HG03095 (cell line): ENCODE results near the gene RUNDC3A.
A peak's percentile ranks its signal among the peaks of the same experiment; 100 is the strongest.
"Not testable (repeated sequence)": the region's sequence is repeated elsewhere in the genome, so short reads cannot be mapped to it uniquely, and the experiment has no call there.

Experiments
- ATAC-seq: cut with Tn5 transposase; IDR thresholded peaks from one replicate; pipeline ENCODE4 v1.9.1; 2021; ENCODE audit warnings: moderate library complexity; ENCODE audit not compliant: unreplicated experiment

Gene RUNDC3A

DNA sequence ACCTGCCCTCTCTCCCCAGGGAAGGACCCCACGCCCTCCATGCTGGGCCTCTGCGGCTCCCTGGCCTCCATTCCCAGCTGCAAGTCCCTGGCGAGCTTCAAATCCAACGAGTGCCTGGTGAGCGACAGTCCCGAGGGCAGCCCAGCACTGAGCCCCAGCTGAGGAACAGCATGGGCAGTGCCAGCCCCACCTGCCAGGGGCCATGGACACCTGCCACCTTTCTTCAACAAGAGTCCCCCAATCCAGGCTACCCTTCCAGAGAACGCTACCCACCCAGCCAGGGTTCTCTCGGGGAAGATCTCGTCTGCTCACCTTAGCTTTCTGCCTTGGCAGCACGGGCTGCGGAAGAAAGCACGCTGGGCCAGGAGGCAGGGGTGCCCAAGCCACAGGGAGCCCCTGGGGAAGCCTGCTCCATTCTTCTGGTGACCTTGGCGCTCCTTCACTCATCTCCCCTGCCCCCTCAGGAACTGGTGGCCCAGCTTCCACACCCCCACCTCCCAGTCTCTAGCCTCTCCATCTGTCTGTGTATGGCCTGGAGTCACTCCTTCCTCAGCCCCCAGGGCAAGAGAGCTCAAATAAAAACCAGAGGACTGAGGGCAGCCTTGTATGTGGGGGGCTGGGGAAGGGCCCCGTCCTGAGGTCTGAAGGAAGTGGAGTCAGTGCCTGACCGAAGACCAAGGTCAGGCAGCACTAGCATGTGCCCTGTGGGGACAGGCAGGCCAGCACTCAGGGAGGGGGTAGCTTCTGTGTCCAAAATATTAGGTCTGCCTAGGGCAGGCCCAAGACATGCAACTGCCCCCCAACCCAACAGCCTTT, 9.9 kb downstream of the RUNDC3A start:
- no peak for ATAC-seq

DNA sequence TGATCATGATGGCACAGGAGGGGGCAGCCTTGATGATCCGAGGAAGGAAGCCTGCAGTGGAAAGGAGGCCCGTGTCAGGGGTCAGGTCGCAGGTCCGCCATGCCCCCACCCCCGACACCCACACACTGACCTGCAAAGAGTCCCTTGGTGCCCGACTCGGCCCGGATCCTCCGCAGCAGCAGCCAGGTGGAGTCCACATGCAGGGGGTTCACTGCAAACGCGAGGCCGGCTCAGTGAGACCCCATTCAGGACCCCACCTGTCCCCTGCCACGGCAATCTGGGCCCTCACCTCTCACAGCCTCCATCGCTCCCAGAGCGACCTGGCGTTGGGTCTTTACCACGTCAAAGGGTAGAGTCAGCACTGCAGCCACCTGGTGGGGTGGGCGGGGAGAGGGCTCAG, 11.7 kb downstream of the RUNDC3A start:
- ATAC-seq = no peak

DNA sequence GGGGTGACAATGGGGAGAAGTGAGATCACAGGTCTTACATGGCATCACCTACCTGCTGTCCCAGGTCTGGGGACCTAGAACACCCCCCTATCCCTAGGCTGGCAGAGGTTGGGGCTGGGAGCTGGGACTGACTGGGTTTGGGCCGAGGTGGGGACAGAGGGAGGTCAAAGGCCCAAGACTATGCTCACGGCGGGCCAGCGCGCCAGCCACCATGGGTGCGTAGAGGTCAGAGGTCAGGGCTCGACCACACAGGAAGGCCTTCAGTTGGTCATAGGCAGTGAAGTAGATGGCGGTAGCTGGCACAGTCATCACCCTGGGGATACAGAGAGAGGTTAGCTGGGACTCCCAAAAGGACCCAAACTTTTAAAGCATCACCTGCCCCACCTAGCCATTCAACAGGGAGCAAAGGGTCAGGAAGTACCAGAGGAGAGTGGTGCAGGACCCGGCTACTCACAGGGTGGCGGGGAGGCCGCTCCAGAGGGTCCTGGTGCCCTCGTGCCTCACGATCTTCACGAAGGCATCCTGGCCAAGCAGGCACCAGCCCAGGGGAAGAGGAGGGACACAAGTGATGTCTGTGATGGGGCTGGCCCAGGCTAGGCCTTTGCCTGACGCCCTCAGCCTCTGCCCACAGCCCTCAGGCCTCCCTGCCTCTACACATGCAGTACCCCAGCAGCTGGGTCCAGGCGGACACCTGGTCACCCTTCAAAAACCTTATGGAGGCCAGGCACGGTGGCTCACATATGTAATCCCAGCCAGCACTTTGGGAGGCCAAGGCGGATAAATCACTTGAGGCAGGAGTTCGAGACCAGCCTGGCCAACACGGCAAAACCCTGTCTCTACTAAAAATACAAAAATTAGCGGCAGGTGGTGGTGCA, 13.1 kb downstream of the RUNDC3A start:
- ATAC-seq = no peak

DNA sequence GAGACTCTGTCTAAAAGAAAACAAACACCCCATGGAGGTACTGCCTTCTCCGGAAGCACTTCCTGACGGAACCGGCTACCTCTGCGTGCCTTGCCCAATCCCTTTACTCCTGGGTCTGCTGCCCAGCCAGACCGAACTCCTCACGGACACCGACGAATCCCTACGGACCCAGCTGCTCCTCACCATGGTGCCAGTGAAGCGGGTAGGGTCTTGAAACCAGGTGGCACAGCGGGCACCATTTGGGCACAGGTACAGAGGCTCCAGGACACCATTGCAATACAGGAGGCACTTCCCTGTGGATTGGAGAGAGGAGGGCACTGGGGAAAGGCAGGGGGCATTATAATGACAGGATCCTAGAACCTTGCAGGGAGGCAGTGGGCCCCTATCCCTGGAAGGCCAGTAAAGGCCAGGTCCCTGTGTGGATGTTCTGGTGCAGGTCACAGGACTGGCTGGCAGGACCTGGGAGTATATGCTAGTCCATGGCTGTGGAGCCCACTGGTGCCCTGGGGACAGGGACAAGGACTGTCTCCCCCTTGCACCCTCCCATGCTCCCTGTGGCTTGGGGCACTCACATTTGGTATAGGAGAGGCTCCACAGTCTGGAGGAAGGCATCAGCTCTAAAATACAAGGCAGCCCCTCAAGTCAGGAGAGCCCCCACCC, 14.0 kb downstream of the RUNDC3A start:
- no peak for ATAC-seq

DNA sequence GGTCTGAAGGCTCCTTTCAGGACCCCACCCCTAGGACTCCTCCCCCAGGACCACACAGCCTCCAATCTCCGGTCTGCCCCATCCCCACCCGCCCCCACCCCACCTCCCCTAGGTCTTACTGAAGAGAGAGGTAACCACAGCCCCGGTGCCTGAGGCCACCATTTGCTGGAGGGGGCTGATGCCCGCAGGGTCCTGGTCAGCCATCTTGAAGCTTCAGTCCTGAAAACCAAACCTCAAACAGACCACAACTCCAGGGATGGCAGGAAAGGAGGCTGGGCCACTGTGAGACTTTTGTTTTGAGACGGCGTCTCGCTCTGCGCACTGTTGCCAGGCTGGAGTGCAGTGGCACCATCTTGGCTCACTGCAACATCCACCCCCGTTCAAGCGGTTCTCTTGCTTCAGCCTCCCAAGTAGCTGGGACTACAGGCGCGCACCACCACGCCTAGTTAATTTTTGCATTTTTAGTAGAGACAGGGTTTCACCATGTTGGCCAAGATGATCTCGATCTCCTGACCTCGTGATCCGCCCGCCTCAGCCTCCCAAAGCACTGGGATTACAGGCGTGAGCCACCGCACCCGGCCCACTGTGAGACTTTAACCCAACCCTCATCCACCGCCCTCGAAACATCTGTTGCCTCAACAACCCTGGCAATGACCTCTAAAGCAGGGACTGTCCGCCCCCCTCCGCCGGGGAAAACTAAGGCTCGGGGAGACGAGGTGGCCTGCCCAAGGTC, 15.1 kb downstream of the RUNDC3A start:
- ATAC-seq = no peak

DNA sequence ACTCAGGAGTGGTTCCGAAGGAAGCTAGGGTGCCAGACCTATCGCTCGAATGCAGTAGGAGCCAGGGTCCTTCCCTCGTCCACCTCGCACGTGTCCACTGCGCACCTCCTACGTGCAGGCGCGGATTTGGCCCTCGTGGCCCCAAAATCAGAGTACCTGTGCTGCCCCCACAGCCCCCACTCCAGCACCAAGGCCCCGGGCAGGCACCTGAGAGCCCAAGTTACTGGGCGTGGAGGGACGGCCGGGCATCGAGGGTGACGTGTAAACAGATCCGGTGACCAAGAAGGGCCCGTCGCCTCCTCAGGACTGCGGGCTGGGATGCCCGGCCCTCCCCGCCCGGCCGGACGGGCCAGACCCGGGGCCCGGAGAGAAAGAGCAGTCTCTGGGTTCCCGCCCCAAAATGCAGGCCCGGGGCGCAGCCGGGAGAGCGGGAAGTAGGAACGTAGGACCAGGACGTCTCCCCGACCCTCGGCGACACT, 15.7 kb downstream of the RUNDC3A start:
- no peak for ATAC-seq

DNA sequence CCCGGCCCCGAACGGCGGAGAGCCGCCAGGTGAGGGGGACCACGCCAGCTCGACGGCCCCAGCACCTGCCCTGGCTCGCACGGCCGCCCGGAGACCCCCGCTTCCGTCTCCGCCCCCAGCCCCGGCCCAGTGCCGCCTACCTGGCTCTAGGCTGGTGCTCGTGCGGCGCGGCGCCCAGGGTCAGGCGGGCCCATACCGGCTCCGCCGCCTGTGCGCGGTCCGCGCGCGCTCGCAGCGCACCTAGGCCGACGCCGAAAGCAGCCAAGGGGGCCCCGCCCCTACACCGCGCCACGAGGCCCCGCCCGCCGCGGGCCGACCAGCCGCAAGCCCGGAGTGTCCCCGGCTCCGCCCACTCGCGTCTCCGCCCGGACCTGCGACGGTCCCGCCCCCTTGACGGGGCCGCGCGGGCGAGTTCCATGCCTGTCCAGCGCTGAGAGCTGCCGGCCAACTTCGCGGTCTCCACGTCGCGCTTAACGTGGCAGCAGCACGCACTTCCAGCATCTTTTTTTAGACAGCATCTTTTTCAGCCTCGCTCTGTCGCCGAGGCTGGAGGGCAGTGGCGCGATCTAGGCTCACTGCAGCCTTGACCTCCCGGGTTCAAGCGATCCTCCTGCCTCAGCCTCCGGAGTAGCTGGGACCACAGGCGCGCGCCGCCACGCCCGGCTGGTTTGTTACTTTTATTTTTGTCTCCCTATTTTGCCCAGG, 16.3 kb downstream of the RUNDC3A start, which contains the start of gene SLC25A39:
Gene SLC25A39, minus strand, starts transcription at position 253 of the 705 bp plus-strand sequence. CDS start 1,261 bp downstream, outside the sequence.
- peak; percentile 40 for ATAC-seq

DNA sequence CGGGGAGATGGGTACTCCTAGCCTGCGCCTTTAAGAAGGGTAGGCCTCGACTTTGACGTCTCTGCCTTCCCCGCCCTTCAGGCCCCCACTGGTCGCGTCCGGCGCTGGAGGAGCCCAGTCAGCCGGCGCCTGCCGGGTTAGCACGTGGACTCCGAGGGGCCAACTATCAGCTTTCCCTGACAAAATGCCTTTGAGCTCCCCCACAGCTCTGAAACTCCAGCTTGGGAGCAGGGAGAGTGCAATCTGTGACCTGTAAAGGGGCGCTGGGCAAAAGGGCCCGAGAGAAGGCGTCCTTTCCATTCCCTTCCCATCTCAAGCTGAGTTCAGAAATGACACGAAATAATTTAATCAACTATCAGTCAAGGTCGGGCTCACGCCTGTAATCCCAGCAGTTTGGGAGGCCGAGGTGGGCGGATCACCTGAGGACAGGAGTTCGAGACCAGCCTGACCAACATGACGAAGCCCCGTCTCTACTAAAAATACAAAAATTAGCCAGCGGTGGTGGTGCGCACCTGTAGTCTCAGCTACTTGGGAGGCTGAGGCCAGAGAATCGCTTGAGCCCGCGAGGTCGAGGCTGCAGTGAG, 18.6 kb downstream of the RUNDC3A start:
- peak; percentile 43 for ATAC-seq

DNA sequence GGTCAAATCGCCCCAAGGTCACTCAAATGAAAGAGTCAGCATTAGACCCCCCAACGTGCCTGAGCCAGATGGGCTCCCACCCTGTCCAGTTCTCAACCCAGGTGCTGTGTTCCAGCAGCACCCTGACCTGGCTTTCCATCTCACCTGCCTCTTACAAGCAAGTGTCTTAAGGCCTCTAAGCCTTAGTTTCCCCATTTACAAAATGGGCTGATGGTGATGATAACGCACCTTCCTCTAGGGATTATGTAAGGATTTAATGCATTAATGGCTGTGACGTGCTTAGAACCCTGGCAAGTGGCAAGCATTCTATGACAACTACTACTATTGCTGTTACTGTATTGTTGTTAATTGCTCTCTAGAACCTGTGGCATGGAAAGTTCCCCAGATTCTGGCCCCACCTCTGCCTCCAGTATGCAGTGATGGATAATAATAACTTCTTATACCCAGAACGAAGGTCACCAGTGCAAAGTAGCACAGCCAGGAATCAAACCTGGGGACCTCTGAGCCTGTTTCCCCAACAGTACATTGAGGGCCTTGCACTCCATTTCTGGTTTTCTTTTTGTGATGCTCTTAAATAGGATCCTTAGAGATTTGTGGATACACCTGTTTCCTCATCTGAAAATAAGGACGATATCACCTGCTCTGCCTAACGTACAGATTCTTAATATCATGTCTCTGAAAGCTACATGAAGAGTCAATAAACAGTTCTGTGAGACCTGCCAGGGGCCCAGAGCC, 19.5 kb downstream of the RUNDC3A start:
- no peak for ATAC-seq

DNA sequence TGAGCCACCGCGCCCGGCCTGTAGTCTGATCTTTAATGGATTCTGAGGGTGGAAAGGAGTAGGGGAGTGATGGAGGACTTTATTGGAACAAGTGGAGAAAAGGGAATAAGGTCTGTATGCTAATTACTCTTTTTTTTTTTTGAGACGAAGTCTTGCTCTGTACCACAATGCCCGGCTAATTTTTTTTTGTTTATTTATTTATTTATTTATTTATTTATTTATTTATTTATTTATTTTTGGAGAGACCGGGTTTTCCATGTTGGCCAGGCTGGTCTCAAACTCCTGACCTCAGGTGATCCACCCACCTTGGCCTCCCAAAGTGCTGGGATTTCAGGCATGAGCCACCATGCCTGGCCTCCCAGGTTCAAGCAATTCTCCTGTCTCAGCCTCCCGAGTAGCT, 21.1 kb downstream of the RUNDC3A start:
- ATAC-seq = not testable (repeated sequence)

DNA sequence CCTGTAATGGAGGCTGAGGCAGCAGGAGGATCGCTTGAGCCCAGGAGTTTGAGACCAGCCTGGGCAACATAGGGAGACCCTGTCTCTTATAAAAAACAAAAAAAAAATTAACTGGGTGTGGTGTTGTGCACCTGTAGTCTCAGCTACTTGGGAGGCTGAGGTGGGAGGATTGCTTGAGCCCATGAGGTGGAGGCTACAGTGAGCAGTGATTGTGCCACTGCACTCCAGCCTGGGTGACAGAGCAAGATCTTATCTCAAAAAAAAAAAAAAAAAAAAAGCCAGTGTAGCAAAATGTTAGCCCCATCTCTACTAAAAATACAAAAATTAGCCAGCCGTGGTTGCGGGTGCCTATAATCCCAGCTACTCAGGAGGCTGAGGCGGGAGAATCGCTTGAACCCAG, 21.9 kb downstream of the RUNDC3A start:
- not testable (repeated sequence) for ATAC-seq

DNA sequence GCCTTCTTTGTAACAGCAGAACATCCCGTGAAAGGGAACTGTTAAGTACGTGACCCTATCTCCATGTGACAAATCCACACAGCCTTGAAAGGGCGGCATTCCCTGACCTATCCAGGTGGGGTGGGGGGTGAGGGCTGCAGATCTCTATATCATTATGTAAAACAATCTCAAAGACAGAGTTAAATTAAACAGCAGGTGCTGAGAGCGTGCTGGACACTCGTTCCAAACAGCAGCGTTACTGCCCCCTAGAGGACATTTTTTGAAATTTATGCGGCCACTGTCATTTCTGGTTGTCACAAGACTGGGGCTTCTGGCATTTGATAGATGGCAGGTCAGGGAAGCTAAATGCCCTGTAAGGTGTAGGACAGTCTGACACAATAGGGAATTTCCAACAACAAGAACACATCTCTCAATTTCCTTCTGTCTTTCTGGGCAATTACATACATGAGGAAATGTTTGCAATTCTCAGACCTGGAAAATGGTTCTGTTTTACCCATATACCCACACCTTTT, 22.9 kb downstream of the RUNDC3A start:
- ATAC-seq = no peak

DNA sequence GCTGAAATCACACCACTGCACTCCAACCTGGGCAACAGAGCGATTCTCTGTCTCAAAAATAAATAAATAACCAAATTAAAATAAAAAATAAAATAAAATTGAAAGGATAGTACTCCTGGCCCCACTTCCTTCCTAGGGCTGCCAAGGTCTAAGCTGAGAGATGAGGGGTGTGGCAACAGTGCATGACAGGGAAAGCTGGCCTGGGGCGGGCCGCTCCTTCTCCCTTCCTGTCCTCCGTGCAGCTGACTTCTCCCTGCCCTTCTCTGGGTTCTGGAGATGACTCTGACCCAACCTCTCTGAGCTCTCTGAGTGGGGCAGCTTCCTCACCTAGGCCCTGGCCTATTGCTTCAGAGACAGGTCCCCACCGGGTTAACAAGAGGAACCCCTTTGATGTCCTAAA, 25.0 kb downstream of the RUNDC3A start:
- ATAC-seq = no peak

DNA sequence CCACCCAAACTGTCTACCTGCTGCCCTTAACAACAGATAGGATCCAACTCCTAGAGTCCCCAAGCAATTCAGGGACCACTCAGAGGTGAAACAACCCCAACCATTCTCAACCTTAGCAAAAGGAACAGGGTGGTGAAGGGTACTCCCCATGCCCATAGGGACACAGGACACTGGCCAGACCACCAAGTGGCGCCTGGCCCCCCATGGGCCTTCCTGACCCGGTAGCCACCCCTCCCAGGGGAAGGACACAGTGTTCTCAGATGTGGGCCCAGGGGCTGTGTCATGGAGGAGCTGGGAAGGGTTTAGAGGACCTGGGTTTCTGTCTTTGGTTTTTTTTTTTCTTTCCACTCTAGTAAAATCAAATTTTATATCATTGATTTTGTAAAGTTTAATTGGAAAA, 25.9 kb downstream of the RUNDC3A start:
- ATAC-seq = no peak

DNA sequence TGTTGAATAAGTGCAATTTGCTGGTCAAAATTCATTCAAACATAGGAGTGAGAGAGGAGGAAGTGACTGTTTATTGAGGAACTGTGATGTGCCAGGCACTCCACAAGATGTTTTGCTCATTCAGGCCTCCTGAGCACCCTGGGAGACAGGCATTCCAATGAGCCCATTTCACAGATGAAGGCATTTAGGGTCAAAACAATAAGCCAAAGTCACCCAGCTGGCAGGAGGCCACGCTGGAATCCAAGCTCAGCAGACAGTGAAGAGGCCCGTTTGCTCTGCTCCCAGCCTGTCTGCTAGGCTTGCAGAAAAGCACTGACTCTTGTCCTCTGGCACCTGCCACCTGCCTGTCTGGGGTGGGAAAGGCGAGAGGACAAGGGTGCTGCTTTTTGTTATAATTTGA, 26.3 kb downstream of the RUNDC3A start:
- no peak for ATAC-seq

DNA sequence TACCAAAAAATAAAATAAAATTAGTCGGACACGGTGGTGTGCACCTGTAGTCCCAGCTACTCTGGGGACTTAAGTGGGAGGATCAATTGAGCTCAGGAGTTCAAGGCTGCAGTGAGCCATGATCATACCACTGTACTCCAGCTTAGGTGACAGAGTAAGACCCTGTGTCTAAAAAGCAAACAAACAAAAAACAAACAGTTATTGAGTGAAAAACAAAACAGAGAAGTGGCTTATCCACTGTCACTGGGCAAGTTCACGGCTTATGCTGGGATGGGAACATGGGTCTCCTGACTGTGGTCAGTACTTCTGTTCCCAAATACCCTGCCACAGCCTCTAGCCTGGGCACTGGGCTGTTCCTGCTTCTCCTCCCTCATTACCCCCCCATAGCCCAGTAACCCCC, 27.2 kb downstream of the RUNDC3A start:
- ATAC-seq = no peak

DNA sequence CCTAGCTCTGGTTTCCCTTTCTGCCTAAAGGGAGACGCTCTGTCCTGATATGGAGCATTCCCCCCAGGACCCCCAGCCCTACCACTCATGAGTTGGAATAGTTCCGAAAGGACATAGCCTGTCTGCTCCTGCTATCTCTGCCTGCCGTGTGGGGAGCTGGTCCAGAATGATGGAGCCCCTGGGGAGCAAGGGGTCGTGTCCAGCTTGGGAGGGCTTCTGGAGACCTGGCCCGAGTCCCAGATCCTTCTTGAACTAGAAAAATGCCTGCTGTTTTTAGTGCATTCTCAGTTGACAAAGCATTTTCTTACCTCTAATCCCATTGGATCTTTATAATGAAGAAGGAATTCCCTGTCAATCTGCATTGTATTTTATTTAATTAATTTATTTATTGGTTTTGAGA, 27.6 kb downstream of the RUNDC3A start:
- no peak for ATAC-seq

DNA sequence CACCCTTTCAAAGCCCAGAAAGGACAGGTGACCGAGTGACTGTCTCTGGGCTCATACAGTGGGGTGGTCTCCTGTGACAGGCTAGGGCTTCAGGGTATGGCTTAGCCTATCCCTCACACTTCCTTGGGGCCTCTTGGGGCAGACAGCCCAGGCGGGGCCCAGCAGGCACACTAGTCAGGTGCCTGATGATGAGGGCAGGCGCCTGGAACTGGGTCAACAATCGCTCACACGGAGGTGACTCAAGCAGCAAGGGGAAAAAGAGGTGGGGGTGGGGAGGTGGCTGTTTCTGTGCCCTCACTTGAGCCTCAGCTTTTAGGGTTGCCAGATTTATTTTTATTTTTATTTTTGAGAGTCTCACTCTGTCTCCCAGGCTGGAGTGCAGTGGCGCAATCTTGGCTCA, 30.3 kb downstream of the RUNDC3A start:
- ATAC-seq = no peak

DNA sequence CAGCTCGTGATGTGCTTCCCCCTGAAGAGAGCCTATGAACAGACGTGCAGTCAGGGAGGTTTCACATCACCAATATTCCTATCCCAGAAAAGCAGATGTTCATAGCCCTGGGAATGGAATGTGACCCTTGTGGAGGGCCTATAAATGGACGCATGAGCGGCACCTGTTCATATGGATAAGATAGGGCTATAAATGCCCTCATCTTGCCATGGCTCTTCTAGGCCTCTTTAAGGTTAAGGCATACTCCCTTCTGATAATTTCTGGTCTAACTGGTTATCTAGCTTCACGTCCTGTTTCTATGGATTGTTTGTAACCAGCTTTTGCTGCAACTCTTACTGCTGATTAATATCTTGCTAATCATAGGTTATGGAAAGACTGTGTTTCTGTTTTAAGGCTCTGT, 32.2 kb downstream of the RUNDC3A start:
- ATAC-seq = not testable (repeated sequence)
